OCI-LY3 (cell line): Measurements from ENCODE around the gene PIK3R2.
"Not testable (repeated sequence)": the region's sequence is repeated elsewhere in the genome, so short reads cannot be mapped to it uniquely, and the experiment has no call there.

ENCODE experiments used
- H2AFZ ChIP-seq: fragments of 200-600, 300-600 bp; shearing (Covaris generic); 2 replicates; pipeline ENCODE4 v1.6.0; 2014; ENCODE audit warnings: antibody characterized with exemption, low read depth, low read length
- H3K27ac ChIP-seq: fragments of 200-600, 300-600 bp; sonication (generic); 2 replicates; pipeline ENCODE4 v1.5.1; 2014; ENCODE audit warnings: mild to moderate bottlenecking, low read length, moderate library complexity, mixed read lengths
- H3K27me3 ChIP-seq: fragments of 200-600, 300-600 bp; sonication (generic); 2 replicates; pipeline ENCODE4 v1.6.1; 2014; ENCODE audit warnings: low read depth, low read length, mixed read lengths
- H3K36me3 ChIP-seq: fragments of 200-600, 300-600 bp; sonication (generic); replicated peaks from 2 replicates; pipeline ENCODE3; 2014; ENCODE audit warnings: low read depth, low read length, mixed read lengths
- H3K4me1 ChIP-seq: fragments of 300-600, 200-600 bp; sonication (generic); 2 replicates; pipeline ENCODE4 v1.6.1; 2014; ENCODE audit warnings: low read length, mixed read lengths
- H3K4me2 ChIP-seq: fragments of 200-600, 300-600 bp; sonication (generic); 2 replicates; pipeline ENCODE4 v1.6.1; 2014; ENCODE audit warnings: low read length, mixed read lengths
- H3K4me3 ChIP-seq: fragments of 300-600, 200-600 bp; sonication (generic); 2 replicates; pipeline ENCODE4 v1.5.1; 2014; ENCODE audit warnings: antibody characterized with exemption, mild to moderate bottlenecking, low read length, moderate library complexity
- H3K79me2 ChIP-seq: fragments of 300-600, 200-600 bp; shearing (Covaris generic); 2 replicates; pipeline ENCODE4 v1.6.1; 2014; ENCODE audit warnings: mild to moderate bottlenecking, low read length, mixed read lengths
- H3K9ac ChIP-seq: fragments of 300-600, 200-600 bp; shearing (Covaris generic); 2 replicates; pipeline ENCODE4 v1.6.0; 2014; ENCODE audit warnings: mild to moderate bottlenecking, low read length, moderate library complexity
- H3K9me3 ChIP-seq: fragments of 200-600, 300-600 bp; shearing (Covaris generic); 2 replicates; pipeline ENCODE4 v1.6.1; 2014; ENCODE audit warnings: low read length, mixed read lengths; ENCODE audit not compliant: insufficient read depth
- H4K20me1 ChIP-seq: fragments of 200-600, 300-600 bp; sonication (generic); 2 replicates; pipeline ENCODE4 v1.6.1; 2016; ENCODE audit warnings: low read length, mixed read lengths; ENCODE audit not compliant: insufficient read depth
- CTCF ChIP-seq: fragments of 200-600, 300-600 bp; sonication (generic); IDR thresholded peaks from 2 replicates; pipeline ENCODE4 v1.5.1; 2014; ENCODE audit warnings: antibody characterized with exemption, low read length, low read depth
- EZH2phosphoT487 ChIP-seq: fragments of 200-600 bp; shearing (Covaris generic); IDR thresholded peaks from 2 replicates; pipeline ENCODE4 v1.6.1; 2018; ENCODE audit warnings: antibody characterized with exemption, mixed run types, low read depth

PIK3R2 gene

GRCh38 chr19:18208098-18208951, 55.4 kb downstream of the PIK3R2 start:
- Histone ChIP-seq H2AFZ (no peak overlapping the region), H3K36me3 (no peaks in the 10 kb centered on the region), H3K4me3 (no peak overlapping the region), H4K20me1 (peaks cover under 1% of the 10 kb centered on the region; the same call in 1 of the 2 replicates), H3K27ac (no peak overlapping the region), H3K9me3 (no peaks in the 10 kb centered on the region), H3K4me1 (peaks cover 6% of the 10 kb centered on the region), H3K79me2 (peaks cover 2% of the 10 kb centered on the region; the same call in 1 of the 2 replicates), H3K4me2 (no peak overlapping the region), H3K9ac (no peak overlapping the region), H3K27me3 (peaks cover 25% of the 10 kb centered on the region)
- TF ChIP-seq EZH2phosphoT487 (no peak), CTCF (peak; percentile 82)

- H3K4me2 ChIP-seq, H3K9me3 ChIP-seq, H2AFZ ChIP-seq, H3K4me3 ChIP-seq, H4K20me1 ChIP-seq, H3K79me2 ChIP-seq, H3K4me1 ChIP-seq, H3K27ac ChIP-seq, H3K9ac ChIP-seq, H3K36me3 ChIP-seq: not testable (repeated sequence)
- H3K27me3 ChIP-seq, result peaks cover 32% of the 10 kb centered on the region
These were observed 56.9 kb downstream of the PIK3R2 start for GRCh38 chr19:18209912-18210311.

- no peaks in the 10 kb centered on the region for H3K36me3 ChIP-seq
- no peak overlapping the region for H2AFZ ChIP-seq
- no peak overlapping the region for H3K9ac ChIP-seq
- H3K4me2 ChIP-seq, result no peak overlapping the region
- no peak overlapping the region for H3K27ac ChIP-seq
- H3K4me1 ChIP-seq, result no peaks in the 10 kb centered on the region
- no peaks in the 10 kb centered on the region for H4K20me1 ChIP-seq
- TF ChIP-seq EZH2phosphoT487 (no peak), CTCF (no peak)
- H3K4me3 ChIP-seq, result no peak overlapping the region
- no peaks in the 10 kb centered on the region for H3K9me3 ChIP-seq
- H3K27me3 ChIP-seq, result peaks cover 36% of the 10 kb centered on the region
- no peaks in the 10 kb centered on the region for H3K79me2 ChIP-seq
These were observed 58.7 kb downstream of the PIK3R2 start for GRCh38 chr19:18211683-18212082.

GRCh38 chr19:18214779-18215433, 61.9 kb downstream of the PIK3R2 start:
- no peak for TF ChIP-seq CTCF
- Histone ChIP-seq H3K79me2 (no peaks in the 10 kb centered on the region), H3K4me1 (peaks cover 7% of the 10 kb centered on the region), H2AFZ (no peak overlapping the region), H3K9me3 (no peaks in the 10 kb centered on the region), H3K4me3 (no peak overlapping the region), H3K9ac (no peak overlapping the region), H3K4me2 (no peak overlapping the region), H3K36me3 (no peaks in the 10 kb centered on the region), H3K27ac (no peak overlapping the region), H3K27me3 (peaks cover 28% of the 10 kb centered on the region), H4K20me1 (no peaks in the 10 kb centered on the region)
